Activated CD8-positive, alpha-beta T cell treated with anti-CD3 and anti-CD28 coated beads for 36 hours (primary cell): ENCODE results near the gene HID1. TPM values are rescaled to one million over a fixed set of nuclear protein-coding genes. Genes with fewer than 3 reads are reported as not detected.

Experiments used
- ATAC-seq: fragments of 200-7000 bp; cut with Tn5 transposase; one replicate; pipeline ENCODE4 v1.10.0; 2021; ENCODE audit warnings: mild to moderate bottlenecking, moderate library complexity
- CTCF ChIA-PET: fragments of 350-600 bp; sonication (Branson Sonifier 250); formaldehyde crosslinking; loops from one replicate; lab custom pipeline; 2021; ENCODE audit warnings: antibody characterized with exemption; lab: Charles Lee
- POLR2A ChIA-PET: fragments of 350-600 bp; sonication (Branson Sonifier 250); formaldehyde crosslinking; loops from one replicate; lab custom pipeline; 2021; ENCODE audit warnings: antibody characterized with exemption; lab: Charles Lee
- DNase-seq: peaks from one replicate; pipeline ENCODE4 v3.0.0-alpha.2; 2020
- H3K27ac Mint-ChIP-seq: one replicate; pipeline ENCODE4 v1.8.0; 2021; ENCODE audit warnings: mild to moderate bottlenecking, mixed read lengths
- H3K27me3 Mint-ChIP-seq: one replicate; pipeline ENCODE4 v1.8.0; 2021; ENCODE audit warnings: mixed read lengths
- H3K36me3 Mint-ChIP-seq: one replicate; pipeline ENCODE4 v1.8.0; 2021; ENCODE audit warnings: low read depth, mixed read lengths
- H3K4me1 Mint-ChIP-seq: one replicate; pipeline ENCODE4 v1.8.0; 2021; ENCODE audit warnings: low read depth, mixed read lengths
- H3K4me3 Mint-ChIP-seq: one replicate; pipeline ENCODE4 v1.8.0; 2021; ENCODE audit warnings: mild to moderate bottlenecking, moderate library complexity, mixed read lengths
- H3K9me3 Mint-ChIP-seq: one replicate; pipeline ENCODE4 v1.8.0; 2021; ENCODE audit warnings: mixed read lengths
- intact Hi-C: fragments of 100-400 bp; cut with micrococcal nuclease; formaldehyde crosslinking; loops from one replicate; pipeline ENCODE4 v1.10.0; 2022
- total RNA-seq, 2 experiments: library from RNA; stranded (reverse); gene quantifications; one replicate each; pipeline ENCODE4 v1.2.3, GENCODE V29; 2021
- TF ChIP-seq, protein P1 (sequence below): fragments of 200-600 bp; IDR thresholded peaks from one replicate; pipeline ENCODE4 v1.8.0; 2022; ENCODE audit warnings: antibody characterized with exemption, mild to moderate bottlenecking

Gene HID1
- total RNA-seq, 2 experiments from 2014 or later: 1.4 to 1.7 TPM

- no peaks in the 10 kb centered on the region for H3K9me3 Mint-ChIP-seq
- peaks cover 39% of the 10 kb centered on the region for H3K27me3 Mint-ChIP-seq
- intact Hi-C loops: no loop called here
- DNase-seq (no peak), ATAC-seq (no peak)
- no peak overlapping the region for H3K4me3 Mint-ChIP-seq
- TF ChIP-seq, protein P1, sequence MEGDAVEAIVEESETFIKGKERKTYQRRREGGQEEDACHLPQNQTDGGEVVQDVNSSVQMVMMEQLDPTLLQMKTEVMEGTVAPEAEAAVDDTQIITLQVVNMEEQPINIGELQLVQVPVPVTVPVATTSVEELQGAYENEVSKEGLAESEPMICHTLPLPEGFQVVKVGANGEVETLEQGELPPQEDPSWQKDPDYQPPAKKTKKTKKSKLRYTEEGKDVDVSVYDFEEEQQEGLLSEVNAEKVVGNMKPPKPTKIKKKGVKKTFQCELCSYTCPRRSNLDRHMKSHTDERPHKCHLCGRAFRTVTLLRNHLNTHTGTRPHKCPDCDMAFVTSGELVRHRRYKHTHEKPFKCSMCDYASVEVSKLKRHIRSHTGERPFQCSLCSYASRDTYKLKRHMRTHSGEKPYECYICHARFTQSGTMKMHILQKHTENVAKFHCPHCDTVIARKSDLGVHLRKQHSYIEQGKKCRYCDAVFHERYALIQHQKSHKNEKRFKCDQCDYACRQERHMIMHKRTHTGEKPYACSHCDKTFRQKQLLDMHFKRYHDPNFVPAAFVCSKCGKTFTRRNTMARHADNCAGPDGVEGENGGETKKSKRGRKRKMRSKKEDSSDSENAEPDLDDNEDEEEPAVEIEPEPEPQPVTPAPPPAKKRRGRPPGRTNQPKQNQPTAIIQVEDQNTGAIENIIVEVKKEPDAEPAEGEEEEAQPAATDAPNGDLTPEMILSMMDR: no peak
- ChIA-PET CTCF (interaction anchor here (0.8 to 2.1 kb wide), 3 partner anchors 27 to 30 kb away, joined by 3 to 5 read pairs (median 3); no protein-coding TSS in a partner anchor), POLR2A (no interaction called here)
- no peaks in the 10 kb centered on the region for H3K36me3 Mint-ChIP-seq
- no peaks in the 10 kb centered on the region for H3K4me1 Mint-ChIP-seq
- no peak overlapping the region for H3K27ac Mint-ChIP-seq
These were observed 42.0 kb downstream of the HID1 start for GRCh38 chr17:74930535-74931036.

DNA sequence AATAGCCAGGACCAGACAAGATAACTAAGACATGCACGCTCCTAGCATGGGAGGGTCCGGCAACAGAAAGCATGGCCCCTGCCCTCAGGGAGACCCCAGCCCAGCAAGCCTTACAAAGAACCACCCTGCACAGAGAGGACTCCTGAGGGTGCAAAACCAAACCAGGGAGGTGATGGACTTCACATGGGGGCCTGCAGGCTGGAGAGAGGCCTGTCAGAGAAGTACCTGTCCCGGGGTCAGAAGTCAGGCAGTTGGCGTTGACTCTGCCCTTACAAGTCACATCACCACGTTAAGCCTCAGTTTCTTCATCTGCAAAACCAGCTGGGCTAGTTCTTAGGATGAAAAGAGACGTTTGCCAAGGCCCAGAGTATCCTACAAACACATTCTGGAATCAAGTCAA is 43.8 kb downstream of the HID1 start:
- no peak for DNase-seq
- Mint-ChIP-seq H3K27me3 (peaks cover 41% of the 10 kb centered on the region), H3K4me1 (peaks cover 5% of the 10 kb centered on the region), H3K27ac (no peak overlapping the region), H3K9me3 (no peaks in the 10 kb centered on the region), H3K36me3 (no peaks in the 10 kb centered on the region), H3K4me3 (no peak overlapping the region)
- ChIA-PET POLR2A (no interaction called here), CTCF (interaction anchor here (1.5 to 1.7 kb wide), 2 partner anchors 29 to 33 kb away, joined by 5 to 6 read pairs; no protein-coding TSS in a partner anchor)
- TF ChIP-seq, protein P1: no peak
- intact Hi-C loops: no loop called here
- no peak for ATAC-seq

- Mint-ChIP-seq H3K4me1 (peaks cover 10% of the 10 kb centered on the region), H3K4me3 (no peak overlapping the region), H3K9me3 (no peaks in the 10 kb centered on the region), H3K36me3 (no peaks in the 10 kb centered on the region), H3K27ac (no peak overlapping the region), H3K27me3 (peaks cover 40% of the 10 kb centered on the region)
- CTCF ChIA-PET: interaction anchor here (1.0 to 9.3 kb wide), 4 partner anchors 33 to 74 kb away, joined by 3 to 73 read pairs (median 26); no protein-coding TSS in a partner anchor
- DNase-seq: no peak
- POLR2A ChIA-PET: interaction anchor here (1.5 kb wide), 1 partner anchor 12 kb away, joined by 3 read pairs; no protein-coding TSS in a partner anchor
- no peak for ATAC-seq
- TF ChIP-seq, protein P1: no peak
- intact Hi-C loops: no loop called here
These were observed 47.3 kb downstream of the HID1 start for GRCh38 chr17:74925242-74925641.

GRCh38 chr17:74924250-74924948 is 48.2 kb downstream of the HID1 start, which contains the start of gene OTOP2:
Gene OTOP2, plus strand, starts transcription at chr17:74924273. Its CDS starts 360 bp downstream, at chr17:74924633.
- Mint-ChIP-seq H3K9me3 (no peaks in the 10 kb centered on the region), H3K27me3 (peaks cover 40% of the 10 kb centered on the region), H3K4me3 (no peak within 1 kb of the TSS), H3K27ac (no peak within 1 kb of the TSS), H3K4me1 (peaks cover 10% of the 10 kb centered on the region), H3K36me3 (no peaks in the 10 kb centered on the region)
- intact Hi-C loops: loop anchor here (5.0 kb wide), 1 partner anchor 33 kb away; no protein-coding TSS in a partner anchor
- ChIA-PET POLR2A (interaction anchor here (0.8 to 1.5 kb wide), 3 partner anchors 11 to 52 kb away, joined by 3 to 4 read pairs (median 3); partner anchors contain the start of gene FDXR), CTCF (interaction anchor here (0.7 to 9.3 kb wide), 16 partner anchors 10 to 278 kb away, joined by 3 to 73 read pairs (median 4); partner anchors contain the start of genes FADS6 and MRPL58)
- TF ChIP-seq, protein P1: no peak
- ATAC-seq: peak; percentile 25
- DNase-seq: no peak
